ENCODE measurements around the gene XIRP2. TPM values are rescaled to one million over a fixed set of nuclear protein-coding genes. Genes with fewer than 3 reads are reported as not detected.

The XIRP2 gene
- total RNA-seq, 1 experiment from 2014 or later: not detected

- no peak for DNase-seq (ENCODE audit: low spot score)
These were observed 244.8 kb downstream of the XIRP2 start for GRCh38 chr2:167132906-167133555.

DNA sequence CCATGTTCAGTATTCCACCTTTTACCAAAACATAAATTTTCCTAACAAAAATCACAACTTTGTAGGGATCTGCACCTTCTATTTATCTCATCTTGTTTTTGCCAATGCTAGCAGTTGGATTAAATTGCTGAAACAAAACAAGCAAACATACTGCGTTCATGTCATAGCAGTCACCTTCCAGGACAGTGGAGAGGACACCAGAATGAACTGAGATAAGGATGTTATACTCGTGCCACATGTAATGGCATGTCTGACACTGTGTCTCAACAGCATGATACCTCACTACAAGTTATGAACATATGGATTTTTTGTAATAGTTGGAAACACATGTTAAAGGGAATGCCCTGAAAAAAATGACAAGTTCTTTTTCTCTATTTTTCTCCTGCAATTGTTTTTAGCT lies 245.3 kb downstream of the XIRP2 start:
- DNase-seq (ENCODE audit: low spot score): no peak

DNA sequence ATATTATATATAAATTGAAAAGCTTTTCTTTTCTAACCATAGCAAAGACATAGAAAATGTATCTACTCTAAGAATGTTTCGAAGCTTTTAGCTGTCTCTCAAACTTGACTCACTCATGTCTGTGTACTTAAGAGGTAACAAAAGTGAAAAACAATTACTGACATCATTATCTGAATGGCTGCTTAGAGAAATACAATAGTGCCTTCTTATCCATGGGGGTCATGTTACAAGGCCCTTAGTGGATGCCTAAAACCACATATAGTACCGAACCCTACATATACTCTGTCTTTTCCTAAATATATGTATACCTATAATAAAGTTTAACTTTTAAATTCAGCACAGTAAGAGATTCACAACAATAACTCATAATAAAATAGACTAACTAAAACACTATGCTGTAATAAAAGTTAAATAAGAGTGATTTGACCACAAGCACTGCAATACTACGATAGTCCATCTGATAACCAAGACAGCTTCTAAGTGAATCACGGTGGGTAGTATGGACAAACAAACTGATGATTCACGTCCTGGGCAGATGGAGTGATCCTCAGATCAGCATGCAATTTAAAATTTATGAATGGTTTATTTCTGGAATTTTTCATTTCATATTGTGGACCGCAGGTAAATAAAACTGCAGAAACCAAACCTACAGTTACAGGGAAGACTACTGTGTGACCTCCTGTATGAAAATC lies 246.2 kb downstream of the XIRP2 start:
- DNase-seq (ENCODE audit: low spot score): no peak

DNA sequence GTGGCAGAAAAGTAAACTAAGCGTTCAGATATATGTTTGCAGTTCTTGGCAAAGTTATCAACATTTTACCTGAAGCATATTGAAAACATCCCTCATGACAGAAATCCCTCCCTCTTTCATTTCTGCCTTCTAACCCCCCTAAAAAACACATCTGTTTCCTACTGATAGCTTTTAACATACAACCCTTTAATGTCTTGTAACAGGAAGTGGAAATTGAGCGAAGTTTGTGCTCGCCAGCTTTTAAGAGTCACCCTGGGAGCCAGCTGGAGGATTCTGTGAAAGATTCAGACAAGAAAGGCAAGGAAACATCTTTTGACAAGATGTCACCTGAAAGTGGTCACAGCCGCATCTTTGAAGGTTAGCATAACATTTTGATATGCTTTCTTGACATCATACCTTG lies 247.4 kb downstream of the XIRP2 start:
- DNase-seq (ENCODE audit: low spot score): no peak

DNA sequence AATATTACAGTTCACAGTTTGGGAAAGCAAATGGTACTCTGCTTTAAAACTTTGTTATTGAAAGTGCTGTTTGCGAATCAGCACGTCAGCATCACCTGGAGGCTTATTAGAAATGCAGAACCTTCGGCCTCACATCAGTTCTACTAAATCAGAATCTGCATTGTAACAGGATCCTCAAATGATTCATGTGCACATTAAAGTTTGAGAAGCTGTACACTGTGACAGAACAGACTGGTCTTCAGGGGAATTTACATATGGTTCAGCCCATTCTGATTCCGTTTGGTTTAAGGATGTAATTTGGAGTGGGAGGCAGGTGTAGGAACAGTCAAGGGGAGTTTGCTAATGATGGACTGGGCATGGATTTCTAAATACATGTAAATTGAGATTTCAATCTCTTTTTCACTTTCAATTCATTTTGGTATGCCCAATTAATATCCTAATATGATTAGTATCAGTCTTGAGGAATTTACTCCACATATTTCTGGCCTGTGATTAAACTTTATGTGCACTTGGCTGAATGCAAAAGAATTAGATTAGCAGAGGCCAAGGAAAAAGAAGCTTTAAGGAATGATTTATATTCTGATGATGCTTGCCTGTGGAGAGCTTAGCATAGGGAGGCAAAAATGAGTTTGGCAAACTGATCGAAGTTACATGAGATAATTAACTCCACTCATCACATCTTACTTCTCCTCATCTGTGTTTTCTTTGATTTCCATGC lies 248.8 kb downstream of the XIRP2 start:
- DNase-seq (ENCODE audit: low spot score): no peak

- DNase-seq (ENCODE audit: low spot score): no peak
These were observed 252.1 kb downstream of the XIRP2 start for GRCh38 chr2:167140330-167140729.

DNA sequence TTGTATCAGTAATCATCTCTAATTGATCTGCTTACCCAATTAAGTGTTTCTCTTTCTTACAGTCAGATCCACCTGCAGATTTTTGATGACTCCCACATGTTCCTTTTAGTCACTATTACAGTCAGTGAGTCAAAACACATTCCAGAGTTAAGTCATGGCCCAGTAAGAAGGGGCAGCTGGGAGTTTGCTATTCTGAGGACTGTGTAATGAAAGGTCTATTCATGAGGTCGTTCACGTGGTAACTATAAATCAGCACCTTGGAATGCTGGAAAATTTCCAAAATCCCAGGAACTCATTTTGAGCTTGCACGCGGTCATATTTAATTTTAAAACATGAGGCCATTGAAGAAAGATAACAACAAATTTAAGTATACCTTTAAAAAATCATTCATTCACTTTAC lies 252.5 kb downstream of the XIRP2 start:
- peak; percentile 43 for DNase-seq (ENCODE audit: low spot score)

DNA sequence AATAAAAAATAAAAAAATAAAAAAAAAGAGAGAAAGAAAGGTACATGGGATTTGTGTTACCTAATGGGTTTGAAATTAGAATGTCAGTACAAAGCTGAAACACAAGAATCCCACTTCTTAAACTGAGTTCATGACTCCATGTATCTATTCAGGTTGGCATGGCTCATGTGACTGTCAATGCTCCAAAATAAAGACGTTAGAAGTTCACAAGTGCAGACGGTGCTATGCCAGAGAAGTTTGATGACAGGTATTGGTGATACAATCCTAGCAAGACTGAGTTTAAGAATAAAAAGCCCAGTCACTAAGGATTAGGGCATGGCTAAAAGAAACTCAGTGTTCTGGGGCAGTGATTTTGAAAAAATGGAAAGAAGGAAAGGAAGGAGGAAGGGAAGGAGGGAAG lies 254.3 kb downstream of the XIRP2 start:
- DNase-seq (ENCODE audit: low spot score): no peak

DNA sequence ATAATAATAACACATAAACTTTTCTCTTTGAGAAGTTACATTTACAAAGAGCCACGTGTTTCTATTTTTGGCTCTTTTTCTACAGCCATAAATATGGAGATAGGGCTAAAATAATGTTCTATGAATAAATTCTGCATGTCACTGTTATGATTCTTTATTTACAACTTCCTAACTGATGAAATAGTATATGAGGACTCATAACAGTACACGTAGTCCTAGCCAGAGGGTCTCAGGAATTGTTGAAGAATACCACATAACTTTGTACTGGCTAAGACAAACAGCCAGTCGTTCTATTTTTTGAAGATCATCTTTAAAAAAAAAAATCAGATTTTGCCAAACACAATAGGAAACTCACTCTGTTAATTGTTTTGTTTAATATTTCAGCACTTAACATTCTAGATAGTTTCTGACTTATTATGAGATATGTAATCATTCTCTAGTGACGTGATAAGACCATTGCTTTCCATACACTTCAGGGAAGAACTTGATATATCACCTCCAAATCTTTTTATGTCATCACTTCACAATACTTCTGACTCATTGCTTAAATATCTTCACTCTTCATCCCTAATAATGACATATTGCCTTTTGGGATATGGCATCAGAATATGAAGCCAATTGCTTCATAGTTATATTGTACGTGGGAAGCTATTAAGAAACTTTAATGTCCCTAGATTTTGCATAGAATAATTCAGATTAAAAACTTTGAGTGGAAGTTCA lies 256.1 kb downstream of the XIRP2 start:
- no peak for DNase-seq (ENCODE audit: low spot score)

DNA sequence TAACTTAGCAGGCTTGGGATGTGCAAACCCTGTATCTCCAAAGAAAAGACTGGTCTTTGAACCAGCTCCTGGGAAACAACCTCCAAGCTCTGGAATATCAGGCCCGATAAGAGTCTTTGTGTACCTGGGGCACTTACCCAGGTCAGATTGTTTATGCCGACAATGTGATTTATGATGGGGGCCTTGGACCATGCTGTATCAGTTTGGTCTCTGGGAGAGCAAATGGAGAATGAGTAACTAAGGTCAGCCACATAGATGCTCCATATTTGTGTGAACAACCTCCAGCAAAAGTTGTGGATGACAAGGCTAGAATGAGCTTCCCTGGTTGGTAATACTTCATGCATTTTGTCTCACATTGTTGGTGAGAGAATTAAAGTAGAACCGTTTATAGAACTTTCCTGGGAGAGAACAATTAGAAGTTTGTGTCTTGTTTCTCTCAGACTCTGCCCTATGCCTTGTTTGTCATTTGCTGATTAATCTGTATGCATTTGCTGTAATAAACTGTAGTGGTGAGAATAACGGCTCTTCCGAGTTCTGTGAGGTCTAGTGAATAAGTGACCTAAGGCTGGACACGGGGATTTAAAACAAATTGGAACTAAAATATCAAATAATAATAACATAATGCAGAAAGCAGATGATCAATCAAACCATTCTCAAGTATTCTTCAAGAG lies 259.1 kb downstream of the XIRP2 start:
- no peak for DNase-seq (ENCODE audit: low spot score)

DNA sequence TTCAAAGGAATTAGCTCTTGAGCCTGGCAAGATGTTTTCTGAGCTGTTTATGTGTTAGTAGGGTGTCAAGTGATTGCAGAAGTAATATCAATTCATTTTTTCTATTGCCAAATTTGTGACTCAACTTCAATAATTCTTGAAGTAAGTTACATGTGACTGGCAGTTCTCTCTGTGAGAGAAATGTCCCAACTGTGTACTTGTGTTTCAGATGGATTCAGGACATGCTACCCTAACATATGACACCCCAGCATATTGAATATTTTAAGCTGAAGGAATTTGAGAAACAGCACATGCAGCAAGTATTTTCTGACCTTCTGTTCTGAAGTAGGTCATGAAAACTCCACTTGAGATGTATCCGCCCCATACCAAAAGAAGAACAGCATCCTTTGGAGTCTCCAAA lies 263.6 kb downstream of the XIRP2 start:
- DNase-seq (ENCODE audit: low spot score): no peak

DNA sequence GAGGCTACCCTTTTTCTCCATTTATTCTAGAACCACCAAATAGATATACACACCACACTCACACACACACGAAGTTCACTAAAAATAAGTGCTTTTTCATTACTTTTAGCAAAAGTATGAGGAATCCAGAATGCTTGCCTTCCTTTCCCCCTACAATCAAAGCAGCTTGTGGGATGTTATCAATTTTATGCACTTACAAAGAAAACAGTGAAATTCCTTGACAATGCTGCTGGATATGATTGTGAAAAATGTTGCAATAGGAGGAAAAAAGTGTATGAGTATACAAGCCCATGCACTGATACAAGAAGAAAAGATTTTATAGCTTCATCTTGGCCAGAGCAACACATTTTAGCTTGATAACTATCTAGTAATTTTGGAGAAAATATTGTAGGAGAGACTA lies 269.2 kb downstream of the XIRP2 start:
- no peak for DNase-seq (ENCODE audit: low spot score)

DNA sequence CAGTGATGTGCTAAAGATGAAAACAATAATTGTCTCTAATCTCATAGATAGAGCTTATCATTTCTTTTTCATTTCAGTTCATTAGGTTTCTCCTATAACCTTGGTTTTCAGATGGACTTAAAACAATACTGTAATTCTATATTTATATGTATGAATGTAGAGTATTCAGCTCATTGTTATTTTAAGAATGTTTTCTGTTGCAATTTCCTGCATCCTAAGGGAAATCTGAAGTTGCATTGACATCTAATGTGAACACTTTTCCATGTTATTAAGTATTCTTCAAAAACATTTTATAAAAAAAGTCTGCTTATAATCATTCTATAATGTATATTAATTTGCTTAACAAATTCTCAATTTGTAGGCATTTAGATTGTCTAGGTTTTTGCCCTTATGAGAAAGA lies 288.9 kb downstream of the XIRP2 start:
- DNase-seq (ENCODE audit: low spot score): no peak

- DNase-seq (ENCODE audit: low spot score): no peak
These were observed 292.9 kb downstream of the XIRP2 start for GRCh38 chr2:167181134-167181533.

DNA sequence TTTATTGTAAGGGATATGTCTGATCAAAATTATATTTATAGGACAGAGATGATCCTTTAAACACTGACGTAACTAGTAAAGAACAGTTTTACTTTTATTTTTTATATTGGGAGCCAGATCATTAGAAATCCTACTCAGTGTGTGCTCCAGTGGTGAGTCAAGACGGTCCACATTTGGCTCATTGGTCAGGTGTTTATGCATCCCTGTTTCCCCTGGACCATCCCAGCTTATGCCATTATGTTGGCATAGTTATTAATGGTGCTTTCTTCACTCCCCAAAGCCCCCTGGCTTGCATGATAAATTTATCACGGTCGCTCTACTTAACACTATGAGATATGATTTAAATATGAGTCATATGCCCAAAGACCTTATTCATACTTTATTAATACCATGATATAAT lies 293.4 kb downstream of the XIRP2 start:
- DNase-seq (ENCODE audit: low spot score): no peak

GRCh38 chr2:167182403-167182802 lies 294.1 kb downstream of the XIRP2 start:
- no peak for DNase-seq (ENCODE audit: low spot score)

- DNase-seq (ENCODE audit: low spot score): no peak
These were observed 295.7 kb downstream of the XIRP2 start for GRCh38 chr2:167183931-167184330.

DNA sequence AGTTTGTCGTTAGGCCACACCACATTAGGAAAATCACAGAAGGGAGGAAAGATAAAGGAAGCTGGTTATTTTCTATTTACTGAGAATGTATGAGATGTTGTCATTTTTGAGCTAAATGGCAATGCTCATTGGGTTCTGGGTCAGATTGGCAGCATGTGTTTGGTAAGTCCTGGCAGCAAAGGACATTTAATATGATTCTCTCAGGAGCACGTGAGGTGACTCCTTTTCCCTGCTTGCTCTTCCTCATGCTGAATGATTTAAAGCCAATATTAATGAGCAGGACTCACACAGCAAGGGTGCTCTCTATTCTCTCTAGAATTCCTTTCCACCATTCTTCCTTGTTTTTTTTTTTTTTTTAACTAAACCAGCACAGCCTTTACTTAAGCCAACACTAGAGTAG lies 298.2 kb downstream of the XIRP2 start:
- no peak for DNase-seq (ENCODE audit: low spot score)

DNA sequence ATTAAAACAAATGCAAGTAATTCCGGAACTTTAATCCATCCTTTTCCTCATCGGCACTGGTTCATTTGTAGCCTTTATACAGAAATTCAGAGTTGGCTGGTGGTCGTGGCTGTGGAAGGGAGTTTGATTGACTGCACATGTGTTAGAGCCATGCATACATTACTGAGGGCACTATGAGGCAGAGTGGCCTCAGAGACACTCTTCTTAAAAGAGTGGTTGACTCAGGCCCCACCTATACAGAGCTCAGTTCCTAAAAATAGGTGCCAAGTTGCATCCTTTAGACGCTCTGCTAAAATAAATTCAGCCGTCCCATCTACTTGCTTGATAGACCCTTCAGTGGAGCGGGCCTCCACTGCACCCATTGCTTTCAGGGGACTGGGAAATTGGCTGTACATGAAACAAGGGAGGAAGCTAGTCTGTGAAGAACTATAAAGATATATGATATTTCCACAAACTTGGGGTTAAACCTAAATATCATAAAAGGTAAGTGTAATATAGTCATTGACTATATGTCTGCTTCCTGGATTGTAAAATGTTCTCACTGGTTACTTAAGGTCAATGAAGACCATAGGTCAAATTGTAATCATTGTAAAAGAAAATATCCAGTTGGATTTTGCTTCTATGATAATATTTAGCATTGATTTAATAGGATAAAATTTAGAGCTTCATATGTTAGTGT lies 298.9 kb downstream of the XIRP2 start:
- no peak for DNase-seq (ENCODE audit: low spot score)

DNA sequence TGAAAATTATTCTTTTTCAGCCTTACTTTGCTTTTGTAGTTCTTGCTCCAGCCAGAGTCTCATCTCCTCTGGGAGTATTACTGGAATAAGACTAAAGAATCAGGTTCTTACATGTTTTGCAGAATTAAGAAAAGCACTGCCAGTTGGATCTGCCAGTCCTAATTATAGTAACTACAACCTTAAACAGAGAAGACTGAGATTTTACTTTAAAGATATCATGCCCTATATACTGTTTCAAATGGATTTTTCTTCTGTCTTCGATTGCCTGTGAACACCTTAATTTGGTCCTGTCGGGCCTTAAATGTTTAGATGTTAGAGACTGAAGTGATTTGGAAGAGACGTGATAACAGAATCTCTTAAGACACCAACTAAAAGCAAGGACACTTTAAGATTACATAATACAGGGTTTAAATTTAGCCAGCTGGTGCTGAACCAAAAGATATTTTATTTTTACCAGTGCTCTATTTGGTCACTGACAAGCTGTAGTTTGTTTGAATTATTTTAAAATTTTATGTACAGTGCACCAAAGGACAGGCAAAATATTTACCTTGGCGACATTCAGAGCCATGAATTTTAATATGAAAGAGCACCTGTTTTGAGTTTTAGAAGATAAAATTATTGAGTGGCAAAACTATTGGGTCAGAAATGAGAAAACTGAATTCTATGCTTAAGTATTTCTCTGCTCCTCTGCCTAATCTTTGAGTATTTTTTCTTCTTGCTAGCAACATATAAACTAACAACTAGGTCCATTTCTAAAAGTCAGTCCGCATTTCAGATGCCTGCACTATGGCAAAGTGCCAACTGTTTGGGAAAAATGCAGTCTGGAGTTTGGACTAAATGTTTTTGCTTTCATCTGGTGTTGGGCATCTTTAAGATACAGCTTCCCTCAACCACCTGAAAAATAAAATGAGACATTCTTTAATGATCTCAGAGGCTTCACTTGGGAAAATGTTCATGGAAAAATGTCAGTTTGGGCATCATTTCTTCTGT lies 300.0 kb downstream of the XIRP2 start:
- DNase-seq (ENCODE audit: low spot score): no peak

Measured in HT-29 (cell line).